KOPT-K1 (cell line): ENCODE data around the gene RGR.
"Not testable (repeated sequence)": the region's sequence is repeated elsewhere in the genome, so short reads cannot be mapped to it uniquely, and the experiment has no call there.

Experiments
- H3K27ac ChIP-seq: fragments of 200-600 bp; sonication (generic); 2 replicates; pipeline ENCODE4 v1.5.1; 2016; ENCODE audit warnings: antibody characterized with exemption, mild to moderate bottlenecking, low read depth, low read length; ENCODE audit not compliant: poor library complexity, severe bottlenecking
- H3K36me3 ChIP-seq: fragments of 200-600 bp; sonication (generic); 2 replicates; pipeline ENCODE4 v1.5.1; 2017; ENCODE audit warnings: antibody characterized with exemption, mild to moderate bottlenecking, low read length, moderate library complexity; ENCODE audit not compliant: insufficient read depth
- H3K9me3 ChIP-seq: fragments of 200-600 bp; sonication (generic); 2 replicates; pipeline ENCODE4 v1.5.1; 2017; ENCODE audit warnings: antibody characterized with exemption, low read length, mild to moderate bottlenecking; ENCODE audit not compliant: insufficient read depth, poor library complexity, severe bottlenecking

The RGR gene

DNA sequence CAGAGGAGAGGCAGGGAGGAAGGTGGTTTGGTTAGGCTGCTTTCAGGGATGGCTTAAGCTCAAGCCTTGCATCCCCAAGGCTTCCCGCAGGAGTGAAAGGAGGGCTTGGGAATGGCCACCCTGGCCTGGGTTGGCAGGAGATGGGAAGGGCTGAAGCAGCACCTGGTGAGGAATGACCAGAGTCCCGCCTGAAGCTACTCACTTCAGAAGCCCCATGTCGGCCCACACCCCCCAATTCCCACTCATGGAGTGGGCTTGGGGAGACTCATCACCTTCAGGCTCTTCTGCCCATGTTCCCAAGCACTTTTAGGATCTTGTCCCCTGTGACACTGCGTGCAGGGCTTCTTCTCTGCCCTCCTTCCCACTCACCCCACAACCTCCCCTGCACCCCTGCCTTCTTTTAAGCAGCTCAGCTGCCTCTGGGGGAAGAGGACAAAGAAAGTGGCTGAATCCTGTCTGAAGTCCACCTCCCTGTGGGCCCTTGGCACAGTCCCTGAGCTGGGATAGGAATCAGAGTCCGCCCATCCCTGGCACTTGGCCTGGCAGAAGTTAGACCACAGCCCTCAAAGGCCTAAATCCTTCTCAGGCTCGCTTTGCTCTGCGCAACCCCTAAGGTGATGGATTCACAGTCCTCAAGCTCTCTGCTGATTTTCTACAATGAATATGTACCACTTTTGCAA, 16.5 kb downstream of the RGR start:
- Histone ChIP-seq H3K36me3 (no peaks in the 10 kb centered on the region), H3K9me3 (no peaks in the 10 kb centered on the region), H3K27ac (no peak overlapping the region)

DNA sequence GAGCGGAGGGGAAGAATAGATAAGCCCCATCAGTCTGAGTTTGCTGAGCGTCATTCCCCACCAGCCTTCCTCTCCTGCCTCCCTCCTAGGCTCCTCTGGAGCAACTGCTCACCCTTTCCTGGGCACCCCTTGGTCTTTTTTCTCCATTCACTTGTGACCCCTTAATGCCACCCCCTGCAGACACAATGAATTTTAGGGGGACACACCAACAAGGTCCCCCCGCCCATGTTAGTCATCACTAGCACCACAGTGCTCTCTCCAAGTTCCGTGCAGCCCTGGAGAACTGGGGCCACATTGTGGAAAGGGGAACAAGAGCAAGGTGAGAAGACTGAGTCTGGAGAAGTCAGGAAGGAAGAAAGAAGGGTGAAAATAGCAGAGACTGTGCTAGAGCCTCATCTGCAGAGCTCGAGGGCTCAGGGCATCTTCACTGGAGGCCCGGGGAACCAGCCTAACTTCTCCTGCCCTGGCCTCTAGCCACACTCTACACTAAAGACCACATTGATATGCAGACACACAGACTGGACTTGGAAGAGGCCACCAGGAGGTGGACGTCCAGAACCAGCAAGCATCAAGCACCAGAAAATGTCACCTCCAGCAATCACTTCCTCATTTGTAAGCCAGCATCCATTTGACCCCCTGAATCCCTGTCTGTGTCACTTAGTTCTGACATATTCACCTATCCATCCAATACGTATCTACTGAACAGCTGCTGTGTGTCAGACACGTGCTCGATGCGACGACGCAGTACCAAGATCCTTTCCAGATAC, 17.5 kb downstream of the RGR start:
- H3K36me3 ChIP-seq, result no peaks in the 10 kb centered on the region
- no peaks in the 10 kb centered on the region for H3K9me3 ChIP-seq
- no peak overlapping the region for H3K27ac ChIP-seq

DNA sequence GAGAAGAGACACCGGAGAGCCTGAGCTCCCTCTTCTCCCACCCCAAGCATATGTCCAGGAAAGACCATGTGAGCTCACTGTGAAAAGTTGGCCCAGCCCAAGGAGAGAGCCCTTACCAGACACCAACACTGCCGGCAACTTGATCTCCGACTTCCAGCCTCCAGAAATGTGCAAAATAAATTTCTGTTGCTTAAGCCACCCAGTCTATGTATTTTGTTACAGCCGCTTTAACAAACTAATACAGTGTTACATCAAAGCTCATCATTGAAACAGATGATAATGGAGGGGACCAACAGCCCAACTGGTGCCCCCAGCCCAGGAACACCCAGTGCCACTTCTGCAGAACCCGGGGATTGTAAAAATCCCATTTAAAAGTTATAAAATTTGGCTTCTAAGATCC, 18.9 kb downstream of the RGR start:
- H3K27ac ChIP-seq, result no peak overlapping the region
- no peaks in the 10 kb centered on the region for H3K9me3 ChIP-seq

DNA sequence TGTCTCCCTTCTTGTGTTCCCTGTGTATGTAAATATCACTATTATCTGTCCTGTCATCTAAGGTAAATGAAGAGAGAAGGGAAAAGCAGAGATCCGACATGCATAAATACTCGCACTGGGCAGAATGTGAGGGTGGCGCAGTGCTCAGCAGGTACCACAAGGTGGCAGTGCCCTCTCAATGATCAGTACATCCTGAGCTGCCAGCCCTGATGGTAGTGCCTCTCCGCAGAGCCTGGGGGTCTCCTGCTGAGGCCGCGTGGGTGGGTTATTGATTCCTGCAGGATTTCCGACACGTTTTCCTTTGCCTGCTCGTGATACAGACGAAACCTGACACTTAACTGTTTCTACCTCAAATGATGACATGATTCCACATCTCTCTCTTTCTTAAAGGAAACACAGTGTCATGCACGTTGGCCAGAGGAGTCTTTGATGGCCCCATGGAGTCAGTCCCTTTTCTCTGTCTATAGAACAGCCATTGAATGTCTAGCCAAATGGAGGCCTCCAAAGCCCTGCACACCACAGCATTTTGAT, 19.8 kb downstream of the RGR start:
- H3K9me3 ChIP-seq, result no peaks in the 10 kb centered on the region
- H3K36me3 ChIP-seq, result no peaks in the 10 kb centered on the region
- H3K27ac ChIP-seq, result no peak overlapping the region

More for the DNA sequence above, 18.9 kb downstream of the RGR start:
- H3K36me3 ChIP-seq, result no peaks in the 10 kb centered on the region

DNA sequence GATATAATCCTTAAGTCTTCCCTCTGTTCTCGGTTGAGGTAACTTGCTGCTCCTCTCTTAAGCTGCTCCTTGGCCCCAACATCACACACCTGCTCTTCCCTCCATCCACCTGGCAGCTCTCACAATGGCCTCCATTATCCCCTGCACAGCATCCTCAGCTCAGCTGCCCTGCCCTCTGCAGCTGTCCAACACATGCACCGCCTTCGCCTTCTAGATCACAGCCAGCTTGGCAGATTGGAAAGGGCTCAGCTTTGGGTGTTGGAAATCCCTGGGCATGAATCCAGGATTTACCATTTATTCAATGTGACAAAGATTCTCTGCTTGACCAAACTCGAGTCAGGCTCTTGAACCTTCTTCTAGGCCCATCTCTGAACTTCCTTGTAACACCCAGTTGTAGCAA, 20.6 kb downstream of the RGR start:
- Histone ChIP-seq H3K9me3 (no peaks in the 10 kb centered on the region), H3K36me3 (no peaks in the 10 kb centered on the region), H3K27ac (no peak overlapping the region)

DNA sequence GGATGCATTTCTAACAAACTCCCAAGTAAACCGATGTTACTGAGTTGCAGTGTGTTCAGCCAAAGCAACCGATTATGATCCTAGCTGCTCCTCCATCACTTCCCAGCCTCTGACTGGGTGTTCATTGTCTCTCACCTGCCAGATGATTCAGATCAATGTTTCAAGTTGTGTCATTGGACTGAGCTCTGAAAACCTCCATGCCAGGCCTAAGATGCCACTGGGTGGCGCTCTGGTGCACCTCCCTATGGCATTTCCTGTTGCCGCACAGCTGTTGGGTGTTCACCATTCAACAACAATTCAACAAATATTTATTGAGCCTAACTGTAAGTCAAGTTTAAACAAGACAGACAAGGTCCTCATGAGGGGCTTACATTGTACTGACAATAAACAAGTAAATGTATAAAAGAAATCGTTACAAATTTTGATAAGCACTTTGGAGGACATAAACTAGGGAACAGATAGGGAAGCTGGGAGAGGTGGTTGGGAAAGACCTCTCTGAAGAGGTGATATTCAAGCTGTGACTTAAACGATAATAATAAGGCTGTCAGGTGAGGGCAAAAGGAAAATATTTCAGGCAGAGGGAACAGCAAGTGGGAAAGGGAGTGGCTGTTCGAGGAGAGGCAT, 22.8 kb downstream of the RGR start:
- Histone ChIP-seq H3K27ac (no peak overlapping the region), H3K36me3 (no peaks in the 10 kb centered on the region), H3K9me3 (no peaks in the 10 kb centered on the region)

DNA sequence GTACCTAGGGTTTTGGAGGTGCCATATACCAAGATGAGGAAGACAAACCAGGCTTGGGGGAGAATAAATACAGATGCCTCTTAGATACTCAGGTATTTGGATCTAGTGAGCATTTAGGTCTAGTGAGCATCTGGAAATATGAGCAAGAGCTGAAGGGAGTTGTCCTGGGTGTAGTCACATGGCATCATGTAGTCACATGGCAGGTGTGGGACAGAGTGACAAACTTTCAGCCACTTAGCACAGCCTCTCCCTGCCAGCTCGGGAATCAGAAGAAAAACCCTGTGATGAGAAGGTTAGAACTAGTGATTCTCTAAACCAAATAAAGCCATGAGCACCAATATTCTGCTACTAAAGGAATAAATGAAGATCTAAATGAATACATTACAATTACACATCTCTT, 24.3 kb downstream of the RGR start:
- Histone ChIP-seq H3K27ac (no peak overlapping the region), H3K9me3 (no peaks in the 10 kb centered on the region), H3K36me3 (no peaks in the 10 kb centered on the region)

DNA sequence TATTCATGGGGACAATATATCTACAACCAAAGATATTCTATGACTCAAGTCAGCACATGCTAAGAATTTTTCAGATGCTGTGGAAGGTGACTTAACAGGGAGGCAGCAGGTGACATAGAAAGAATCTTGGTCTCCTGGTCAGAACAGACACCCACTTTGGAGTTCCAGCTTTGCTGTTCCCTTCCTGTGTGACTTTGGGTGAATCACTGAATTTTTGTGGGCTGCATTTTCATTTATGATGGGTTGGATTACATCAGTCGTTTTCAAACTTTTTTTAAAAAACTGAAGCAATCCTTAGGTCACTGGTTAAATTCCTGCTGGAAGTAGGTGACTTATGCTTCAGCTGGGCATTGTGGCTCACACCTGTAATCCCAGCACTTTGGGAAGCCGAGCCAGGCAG, 24.9 kb downstream of the RGR start:
- Histone ChIP-seq H3K27ac (no peak overlapping the region), H3K36me3 (no peaks in the 10 kb centered on the region), H3K9me3 (no peaks in the 10 kb centered on the region)

DNA sequence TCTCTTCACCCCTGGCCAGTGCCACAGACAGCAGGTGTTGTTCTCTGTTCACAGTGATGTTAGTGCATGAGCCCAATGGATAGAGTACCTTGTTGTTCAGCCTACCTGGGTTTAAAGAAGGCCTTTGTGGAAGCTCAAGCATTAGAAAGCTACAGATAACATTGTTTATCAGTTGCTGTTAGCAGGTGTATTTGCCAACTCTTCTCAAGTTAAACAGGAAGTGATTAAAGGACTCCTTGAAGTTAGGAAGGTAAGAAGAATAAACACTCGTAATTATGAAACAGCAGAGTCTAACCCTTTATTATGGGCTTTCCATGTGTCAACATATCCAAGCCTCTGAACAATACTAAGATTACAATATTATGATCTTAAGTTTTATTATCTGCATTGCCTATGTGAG, 25.9 kb downstream of the RGR start:
- Histone ChIP-seq H3K9me3 (no peaks in the 10 kb centered on the region), H3K27ac (no peak overlapping the region)

DNA sequence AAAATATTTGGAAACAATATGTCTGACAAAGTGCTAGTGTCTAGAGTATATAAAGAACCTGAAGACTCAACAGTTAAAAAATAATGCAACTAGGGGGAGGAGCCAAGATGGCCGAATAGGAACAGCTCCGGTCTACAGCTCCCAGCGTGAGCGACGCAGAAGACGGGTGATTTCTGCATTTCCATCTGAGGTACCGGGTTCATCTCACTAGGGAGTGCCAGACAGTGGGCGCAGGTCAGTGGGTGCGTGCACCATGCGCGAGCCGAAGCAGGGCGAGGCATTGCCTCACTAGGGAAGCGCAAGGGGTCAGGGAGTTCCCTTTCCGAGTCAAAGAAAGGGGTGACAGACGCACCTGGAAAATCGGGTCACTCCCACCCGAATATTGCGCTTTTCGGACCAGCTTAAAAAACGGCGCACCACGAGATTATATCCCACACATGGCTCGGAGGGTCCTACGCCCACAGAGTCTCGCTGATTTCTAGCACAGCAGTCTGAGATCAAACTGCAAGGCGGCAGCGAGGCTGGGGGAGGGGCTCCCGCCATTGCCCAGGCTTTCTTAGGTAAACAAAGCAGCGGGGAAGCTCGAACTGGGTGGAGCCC, 35.1 kb downstream of the RGR start:
- H3K9me3 ChIP-seq, H3K36me3 ChIP-seq, H3K27ac ChIP-seq: not testable (repeated sequence)

More for the DNA sequence above, 25.9 kb downstream of the RGR start:
- H3K36me3 ChIP-seq, result no peaks in the 10 kb centered on the region

DNA sequence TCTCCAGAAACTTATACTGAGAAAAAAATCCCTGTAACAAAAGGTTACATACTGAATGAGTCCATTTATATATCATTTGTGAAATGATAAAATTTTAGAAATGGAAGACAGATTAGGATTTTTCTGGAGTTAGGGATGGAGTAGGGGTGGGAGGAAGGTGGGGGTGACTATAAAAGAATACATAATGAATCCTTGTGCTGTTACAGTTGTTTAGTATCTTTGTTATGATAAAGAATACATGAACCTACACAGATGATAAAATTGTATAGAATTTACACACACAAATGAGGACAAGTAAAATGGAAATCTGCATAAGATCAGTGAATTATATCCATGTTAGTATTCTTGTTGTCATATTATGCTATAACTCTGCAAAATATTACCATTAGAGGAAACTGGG, 41.8 kb downstream of the RGR start:
- Histone ChIP-seq H3K9me3 (no peaks in the 10 kb centered on the region), H3K36me3 (no peaks in the 10 kb centered on the region), H3K27ac (no peak overlapping the region)

DNA sequence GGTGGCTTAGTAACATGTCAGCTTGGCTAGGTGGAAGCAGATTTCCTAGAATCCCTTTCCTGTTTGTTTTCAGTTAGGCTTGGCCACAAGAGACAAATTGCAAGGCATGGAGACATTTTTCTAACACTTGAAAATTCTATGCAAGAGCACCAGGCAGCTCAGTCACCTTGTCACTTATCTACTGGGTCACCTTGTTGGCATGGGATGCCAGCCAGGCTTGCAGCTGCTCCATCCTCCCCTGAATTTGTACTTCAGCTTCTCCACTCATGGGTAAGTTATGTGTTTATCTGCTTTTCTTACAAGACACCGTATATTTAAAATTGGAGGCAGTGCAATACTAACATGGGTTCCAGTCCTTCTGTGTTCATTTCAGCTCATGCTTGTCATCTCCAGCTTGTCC, 43.3 kb downstream of the RGR start:
- Histone ChIP-seq H3K9me3 (no peaks in the 10 kb centered on the region), H3K27ac (no peak overlapping the region), H3K36me3 (no peaks in the 10 kb centered on the region)

DNA sequence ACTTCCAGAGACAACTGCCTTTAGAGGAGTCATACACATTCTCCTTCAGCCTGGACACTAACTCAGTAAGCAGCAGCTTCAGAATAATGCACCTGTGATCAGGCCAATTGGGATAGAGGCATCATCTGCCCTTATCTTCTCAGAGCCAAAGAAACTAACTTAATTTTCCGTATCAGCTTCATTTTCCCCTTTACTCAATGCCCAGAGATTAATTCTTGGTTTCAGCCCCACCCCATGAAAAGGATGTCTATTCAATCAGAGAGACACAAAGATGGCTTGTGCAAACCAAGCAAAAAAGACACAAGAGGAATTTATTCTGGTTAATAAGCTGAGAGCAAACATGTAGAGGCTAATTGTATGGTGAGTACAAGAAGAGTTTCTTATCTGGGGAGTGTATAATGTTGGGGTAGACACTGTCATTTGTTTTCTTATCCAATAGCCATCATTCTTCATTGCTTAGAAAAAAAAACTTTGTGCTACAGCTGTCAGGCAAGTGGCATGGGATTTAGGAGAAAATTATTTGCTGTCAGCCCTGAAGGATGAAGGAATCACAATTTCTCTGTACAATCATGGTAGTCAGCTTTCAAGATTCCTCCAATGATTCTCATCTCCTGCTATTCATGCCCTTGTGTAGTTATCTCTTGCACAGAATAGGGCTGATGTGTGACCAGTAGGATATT, 44.8 kb downstream of the RGR start:
- Histone ChIP-seq H3K27ac (no peak overlapping the region), H3K9me3 (no peaks in the 10 kb centered on the region), H3K36me3 (no peaks in the 10 kb centered on the region)

DNA sequence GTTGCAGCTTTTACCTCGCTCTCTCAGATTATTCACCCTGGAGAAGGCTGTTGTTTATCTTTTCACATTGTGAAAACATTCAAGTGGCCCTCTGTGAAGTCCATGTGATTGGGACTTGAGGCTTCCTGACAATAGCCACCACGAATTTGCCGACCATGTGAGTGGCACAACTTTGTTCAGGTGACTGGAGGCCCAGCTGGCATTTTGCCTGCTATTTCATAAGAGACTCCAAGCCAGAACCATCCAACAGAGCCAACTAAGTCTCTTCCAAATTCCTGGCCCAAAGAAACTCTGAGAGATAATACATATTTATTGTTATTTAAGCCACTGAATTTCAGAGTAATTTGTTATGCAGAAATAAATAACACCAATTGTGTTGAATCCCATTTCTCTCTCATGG, 45.4 kb downstream of the RGR start:
- no peak overlapping the region for H3K27ac ChIP-seq
- no peaks in the 10 kb centered on the region for H3K36me3 ChIP-seq
- H3K9me3 ChIP-seq, result no peaks in the 10 kb centered on the region

DNA sequence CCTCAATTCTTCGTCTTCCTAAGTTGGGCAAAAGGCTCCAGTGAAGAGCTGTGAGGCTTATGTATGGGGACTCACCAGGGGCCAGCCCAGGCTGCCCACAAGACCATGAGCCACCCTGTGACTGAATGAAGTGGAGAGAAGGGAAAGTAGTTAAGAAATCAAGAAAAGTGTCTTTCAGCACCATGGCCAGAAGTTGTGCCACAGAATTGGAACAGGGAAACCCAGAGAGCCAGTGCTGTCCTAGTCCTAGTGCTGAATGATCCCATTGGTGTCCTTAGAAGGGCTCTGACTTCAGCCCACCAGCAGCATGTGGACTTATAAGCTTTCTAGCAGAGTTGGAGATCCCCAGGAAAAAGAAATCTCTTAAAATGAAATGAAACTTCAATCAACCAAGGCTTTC, 46.5 kb downstream of the RGR start:
- H3K9me3 ChIP-seq, result no peaks in the 10 kb centered on the region
- H3K27ac ChIP-seq, result no peak overlapping the region
- no peaks in the 10 kb centered on the region for H3K36me3 ChIP-seq
